ENCODE data around the gene MCEE.
"Not testable (repeated sequence)": the region's sequence is repeated elsewhere in the genome, so short reads cannot be mapped to it uniquely, and the experiment has no call there.

The MCEE gene

DNA sequence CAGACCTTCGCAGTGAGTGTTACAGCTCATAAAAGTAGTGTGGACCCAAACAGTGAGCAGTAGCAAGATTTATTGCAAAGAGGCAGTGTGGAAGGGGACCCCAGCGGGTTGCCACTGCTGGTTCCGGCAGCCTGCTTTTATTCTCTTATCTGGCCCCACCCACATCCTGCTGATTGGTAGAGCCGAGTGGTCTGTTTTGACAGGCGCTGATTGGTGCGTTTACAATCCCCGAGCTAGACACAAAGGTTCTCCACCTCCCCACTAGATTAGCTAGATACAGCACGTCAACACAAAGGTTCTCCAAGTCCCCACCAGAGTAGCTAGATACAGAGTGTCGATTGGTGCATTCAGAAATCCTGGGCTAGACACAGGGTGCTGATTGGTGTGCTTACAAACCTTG lies 38.2 kb downstream of the MCEE start:
- not testable (repeated sequence) for H3K36me3 ChIP-seq (ENCODE audit: control insufficient read depth, insufficient read depth, low read length); H3K9ac ChIP-seq (ENCODE audit: low read length); H3K4me3 ChIP-seq (ENCODE audit: low read length); H3K27ac ChIP-seq (ENCODE audit: low read depth, low read length); H3K4me1 ChIP-seq (ENCODE audit: control insufficient read depth, insufficient read depth, low read length); H3K27me3 ChIP-seq (ENCODE audit: control insufficient read depth, insufficient read depth, low read length)

DNA sequence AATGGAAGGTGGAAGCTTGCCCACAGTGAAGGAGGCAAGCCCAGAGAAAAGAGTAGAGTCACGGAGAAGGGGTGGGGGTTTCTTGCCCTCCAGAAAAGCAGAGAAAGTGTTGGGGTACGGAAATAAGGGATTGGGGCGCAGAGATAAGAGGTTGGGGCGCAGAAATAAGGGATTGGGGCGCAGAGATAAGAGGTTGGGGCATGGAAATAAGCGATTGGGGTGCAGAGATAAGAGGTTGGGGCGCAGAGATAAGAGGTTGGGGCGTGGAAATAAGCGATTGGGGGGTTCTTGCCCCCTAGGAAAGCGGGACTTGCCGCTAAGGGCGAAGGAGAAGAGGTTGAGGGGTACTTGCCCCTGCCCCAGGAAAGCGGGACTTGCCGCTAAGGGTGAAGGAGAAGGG lies 40.6 kb downstream of the MCEE start:
- not testable (repeated sequence) for H3K9ac ChIP-seq (ENCODE audit: low read length); H3K27me3 ChIP-seq (ENCODE audit: control insufficient read depth, insufficient read depth, low read length); H3K4me3 ChIP-seq (ENCODE audit: low read length); H3K4me1 ChIP-seq (ENCODE audit: control insufficient read depth, insufficient read depth, low read length); H3K27ac ChIP-seq (ENCODE audit: low read depth, low read length); H3K36me3 ChIP-seq (ENCODE audit: control insufficient read depth, insufficient read depth, low read length)

DNA sequence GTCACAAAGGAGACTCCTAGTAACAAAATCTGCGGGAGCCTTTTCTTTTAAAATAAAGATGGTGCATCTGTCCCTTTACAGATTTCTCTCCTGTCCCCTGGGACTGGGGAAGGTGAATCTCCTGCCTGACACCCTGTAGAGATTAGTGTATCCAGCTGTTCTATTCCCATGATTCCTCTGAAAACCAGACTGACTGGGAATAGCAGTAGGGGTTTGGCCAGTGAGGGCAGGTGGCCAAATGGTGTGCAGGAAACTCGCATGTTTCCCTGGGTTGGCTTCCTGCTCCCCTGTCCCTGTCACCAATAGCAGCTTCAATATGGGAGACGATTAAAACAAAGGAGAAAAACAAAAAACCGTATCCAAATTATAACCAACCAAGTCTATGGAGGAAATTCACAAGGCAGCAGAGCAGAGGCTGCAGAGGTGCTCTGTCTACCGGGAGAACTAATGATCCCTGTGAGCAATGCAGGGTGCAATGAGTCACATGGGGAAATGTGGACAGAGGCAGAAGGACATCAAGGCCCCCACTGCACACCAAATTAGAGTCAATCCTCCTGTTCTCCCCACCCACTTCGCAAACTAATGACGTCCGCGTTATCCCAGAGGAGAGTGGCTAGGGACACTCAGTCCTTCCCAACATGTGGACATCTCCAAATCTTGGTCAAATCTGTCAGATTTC lies 44.6 kb downstream of the MCEE start:
- not testable (repeated sequence) for H3K27ac ChIP-seq (ENCODE audit: low read depth, low read length); H3K27me3 ChIP-seq (ENCODE audit: control insufficient read depth, insufficient read depth, low read length); H3K9ac ChIP-seq (ENCODE audit: low read length); H3K4me3 ChIP-seq (ENCODE audit: low read length); H3K4me1 ChIP-seq (ENCODE audit: control insufficient read depth, insufficient read depth, low read length); H3K36me3 ChIP-seq (ENCODE audit: control insufficient read depth, insufficient read depth, low read length)

DNA sequence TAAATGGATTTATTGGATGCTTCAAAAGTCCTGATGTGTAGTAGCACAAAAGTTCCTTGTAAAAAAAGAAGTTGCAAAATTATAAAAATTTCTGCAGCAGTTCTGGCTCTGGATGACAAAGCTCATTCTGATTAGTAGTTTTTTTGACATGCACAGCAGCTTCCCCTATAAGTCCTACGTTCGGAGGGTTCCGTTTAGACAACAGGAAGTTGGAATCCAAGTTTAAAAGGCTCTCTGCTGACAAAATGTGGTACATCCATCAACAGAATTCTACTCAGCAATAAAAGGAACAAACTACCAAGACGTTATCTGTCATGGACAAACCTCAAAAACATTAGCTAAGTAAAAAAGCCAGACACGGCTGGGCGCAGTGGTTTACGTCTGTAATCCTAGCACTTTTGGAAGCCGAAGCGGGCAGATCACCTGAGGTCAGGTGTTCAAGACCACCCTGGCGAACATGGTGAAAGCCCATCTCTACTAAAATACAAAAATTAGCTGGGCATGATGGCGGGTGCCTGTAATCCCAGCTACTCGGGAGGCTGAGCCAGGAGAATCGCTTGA lies 46.2 kb downstream of the MCEE start:
- not testable (repeated sequence) for H3K27ac ChIP-seq (ENCODE audit: low read depth, low read length); H3K4me1 ChIP-seq (ENCODE audit: control insufficient read depth, insufficient read depth, low read length); H3K4me3 ChIP-seq (ENCODE audit: low read length); H3K36me3 ChIP-seq (ENCODE audit: control insufficient read depth, insufficient read depth, low read length); H3K27me3 ChIP-seq (ENCODE audit: control insufficient read depth, insufficient read depth, low read length); H3K9ac ChIP-seq (ENCODE audit: low read length)

DNA sequence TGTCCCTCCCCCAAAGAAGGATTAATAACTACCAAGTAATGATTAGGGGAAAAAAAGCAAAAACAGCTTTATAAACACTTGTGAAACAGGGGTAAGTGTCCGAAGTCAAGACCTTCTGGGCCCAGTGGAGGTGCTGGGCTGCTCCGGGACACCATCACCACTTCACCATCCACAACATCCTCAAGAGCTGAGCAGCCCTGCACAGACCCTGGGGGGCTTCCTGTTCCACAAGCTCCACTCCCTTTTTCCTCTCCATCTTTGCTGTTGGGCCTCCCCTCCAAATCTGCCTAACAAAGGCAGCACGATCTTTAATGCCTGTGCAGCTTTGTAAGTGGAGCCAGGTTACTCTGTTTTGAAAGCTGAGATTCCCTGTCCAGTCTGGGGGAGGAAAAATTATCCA lies 46.7 kb downstream of the MCEE start:
- not testable (repeated sequence) for H3K36me3 ChIP-seq (ENCODE audit: control insufficient read depth, insufficient read depth, low read length); H3K27ac ChIP-seq (ENCODE audit: low read depth, low read length); H3K4me3 ChIP-seq (ENCODE audit: low read length); H3K9ac ChIP-seq (ENCODE audit: low read length); H3K4me1 ChIP-seq (ENCODE audit: control insufficient read depth, insufficient read depth, low read length); H3K27me3 ChIP-seq (ENCODE audit: control insufficient read depth, insufficient read depth, low read length)

DNA sequence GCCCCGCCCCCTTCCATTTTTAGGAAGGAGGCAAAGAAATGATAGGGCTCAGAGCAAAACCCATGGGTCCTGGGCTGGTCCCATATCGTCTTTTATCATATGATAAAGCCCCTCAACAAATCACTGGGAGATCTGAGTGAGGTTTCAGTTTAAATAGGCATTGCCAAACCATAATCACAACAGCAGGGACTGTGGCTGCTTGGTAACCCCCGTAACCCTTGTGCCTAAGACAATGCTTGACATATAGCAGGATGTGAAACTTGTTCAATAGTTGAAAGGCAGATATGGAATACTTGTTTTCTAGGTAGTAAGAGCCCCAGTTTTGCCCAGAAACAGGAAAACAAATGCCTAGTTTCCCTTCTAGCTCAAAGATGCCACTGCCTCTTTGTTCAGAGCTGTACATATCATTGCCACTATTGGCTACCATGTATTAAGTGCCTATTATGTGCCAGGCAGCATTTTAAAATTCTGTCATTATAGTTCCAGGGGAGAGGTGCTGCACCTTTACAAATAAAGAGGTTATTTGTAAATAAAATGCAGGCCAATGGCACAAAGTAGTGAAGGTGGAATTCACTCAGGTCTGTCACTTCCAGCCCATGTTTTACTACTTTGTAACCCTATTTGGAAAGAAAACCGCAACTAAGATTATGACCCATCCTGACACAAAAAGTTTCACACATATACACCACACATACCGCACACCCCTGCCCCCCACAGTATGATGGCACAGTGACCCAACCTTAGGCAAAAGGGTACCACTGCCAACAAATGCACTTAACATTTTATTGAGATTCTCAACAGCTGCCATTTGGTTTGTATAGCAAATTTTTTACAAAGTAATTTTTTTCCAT lies 47.4 kb downstream of the MCEE start:
- Histone ChIP-seq H3K4me3 (ENCODE audit: low read length) (no peak overlapping the region), H3K27me3 (ENCODE audit: control insufficient read depth, insufficient read depth, low read length) (no peaks in the 10 kb centered on the region), H3K27ac (ENCODE audit: low read depth, low read length) (no peak overlapping the region), H3K36me3 (ENCODE audit: control insufficient read depth, insufficient read depth, low read length) (peaks cover 10% of the 10 kb centered on the region), H3K4me1 (ENCODE audit: control insufficient read depth, insufficient read depth, low read length) (no peaks in the 10 kb centered on the region), H3K9ac (ENCODE audit: low read length) (no peak overlapping the region)

DNA sequence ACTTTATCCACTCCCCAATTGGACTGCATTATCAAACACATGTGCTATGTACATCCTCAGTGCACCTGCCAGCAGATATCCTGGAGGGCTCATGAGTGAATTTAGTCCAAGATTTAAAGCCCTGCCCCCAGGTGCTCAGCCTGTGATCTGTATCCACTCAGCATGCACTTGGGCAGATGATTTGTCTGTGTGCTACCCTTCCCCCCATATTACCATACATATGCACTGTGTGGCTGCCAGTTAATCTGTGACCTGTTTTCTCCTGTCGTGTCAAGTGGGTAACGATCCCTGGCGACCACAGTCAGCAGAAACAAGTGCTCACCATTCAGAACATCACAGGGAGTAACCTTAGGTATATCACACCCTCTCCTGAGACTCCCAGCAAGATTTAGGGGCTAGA lies 51.4 kb downstream of the MCEE start:
- H3K9ac ChIP-seq (ENCODE audit: low read length), result no peak overlapping the region
- peaks cover 25% of the 10 kb centered on the region for H3K36me3 ChIP-seq (ENCODE audit: control insufficient read depth, insufficient read depth, low read length)
- H3K27ac ChIP-seq (ENCODE audit: low read depth, low read length), result no peak overlapping the region

DNA sequence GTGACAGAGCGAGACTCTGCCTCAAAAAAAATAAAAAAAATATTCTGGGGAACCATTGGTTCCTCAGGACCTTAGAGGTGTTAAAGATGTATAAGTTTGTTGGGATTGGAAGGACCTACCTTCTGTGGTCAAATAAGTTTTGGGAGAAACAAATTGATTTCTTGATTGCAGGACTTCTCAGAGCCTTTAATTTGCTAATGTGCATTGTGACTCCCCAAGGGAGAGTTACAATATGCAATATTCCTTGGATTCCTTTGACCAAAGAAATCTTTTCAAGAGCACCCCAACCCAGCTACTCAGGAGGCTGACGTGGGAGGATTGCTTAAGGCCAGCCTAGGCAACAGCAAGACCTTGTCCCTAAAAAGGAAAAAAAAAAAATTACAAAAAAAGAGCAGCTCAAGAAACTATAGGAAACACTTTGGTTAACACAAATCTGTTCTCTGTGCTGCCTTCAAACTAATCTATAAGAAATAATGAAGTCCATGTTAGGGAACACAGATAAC lies 55.1 kb downstream of the MCEE start:
- Histone ChIP-seq H3K27me3 (ENCODE audit: control insufficient read depth, insufficient read depth, low read length) (no peaks in the 10 kb centered on the region), H3K9ac (ENCODE audit: low read length) (no peak overlapping the region), H3K36me3 (ENCODE audit: control insufficient read depth, insufficient read depth, low read length) (peaks cover 29% of the 10 kb centered on the region), H3K27ac (ENCODE audit: low read depth, low read length) (no peak overlapping the region), H3K4me3 (ENCODE audit: low read length) (no peak overlapping the region), H3K4me1 (ENCODE audit: control insufficient read depth, insufficient read depth, low read length) (no peaks in the 10 kb centered on the region)

More for the DNA sequence above, 51.4 kb downstream of the MCEE start:
- H3K4me1 ChIP-seq (ENCODE audit: control insufficient read depth, insufficient read depth, low read length), result no peaks in the 10 kb centered on the region
- no peak overlapping the region for H3K4me3 ChIP-seq (ENCODE audit: low read length)
- no peaks in the 10 kb centered on the region for H3K27me3 ChIP-seq (ENCODE audit: control insufficient read depth, insufficient read depth, low read length)

DNA sequence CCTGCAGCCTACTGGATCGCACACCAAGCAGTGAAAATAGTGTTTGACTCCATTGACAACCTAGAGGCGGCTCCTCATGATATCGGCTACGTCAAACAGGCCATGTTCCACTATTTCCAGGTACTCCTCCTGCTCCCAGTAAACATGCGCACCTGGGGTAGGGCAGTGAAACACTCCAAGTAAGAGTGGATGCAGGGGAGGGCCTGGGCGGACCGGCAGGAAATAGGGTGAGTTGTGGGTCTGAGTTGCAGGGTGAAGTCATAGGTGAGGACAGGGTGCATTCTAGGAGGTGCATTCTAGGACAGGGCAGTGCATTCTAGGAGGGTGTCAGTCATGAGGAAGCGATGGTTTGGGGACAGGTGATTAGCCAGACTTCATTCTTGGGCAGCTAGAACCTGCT lies 56.6 kb downstream of the MCEE start:
- Histone ChIP-seq H3K36me3 (ENCODE audit: control insufficient read depth, insufficient read depth, low read length) (peaks cover 23% of the 10 kb centered on the region), H3K4me1 (ENCODE audit: control insufficient read depth, insufficient read depth, low read length) (no peaks in the 10 kb centered on the region), H3K9ac (ENCODE audit: low read length) (no peak overlapping the region), H3K27ac (ENCODE audit: low read depth, low read length) (no peak overlapping the region), H3K4me3 (ENCODE audit: low read length) (no peak overlapping the region), H3K27me3 (ENCODE audit: control insufficient read depth, insufficient read depth, low read length) (no peaks in the 10 kb centered on the region)

DNA sequence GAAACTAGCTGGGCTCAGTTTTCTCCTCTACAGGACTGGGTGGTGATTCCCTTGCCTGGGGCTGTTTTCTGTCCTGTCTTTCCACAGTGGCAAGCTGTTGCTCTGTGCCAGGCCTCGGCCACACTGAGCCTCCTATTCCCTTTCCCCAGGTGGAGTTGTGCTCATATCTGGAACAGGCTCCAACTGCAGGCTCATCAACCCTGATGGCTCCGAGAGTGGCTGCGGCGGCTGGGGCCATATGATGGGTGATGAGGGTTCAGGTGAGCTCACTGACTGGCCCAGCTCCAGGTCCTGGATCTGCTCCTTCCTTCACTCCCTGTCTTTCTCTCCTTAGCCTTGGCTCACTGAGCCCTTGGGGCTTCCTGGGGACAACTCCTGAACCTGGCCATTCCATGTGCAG lies 57.5 kb downstream of the MCEE start:
- Histone ChIP-seq H3K27ac (ENCODE audit: low read depth, low read length) (no peak overlapping the region), H3K4me3 (ENCODE audit: low read length) (no peak overlapping the region), H3K27me3 (ENCODE audit: control insufficient read depth, insufficient read depth, low read length) (no peaks in the 10 kb centered on the region), H3K9ac (ENCODE audit: low read length) (no peak overlapping the region), H3K36me3 (ENCODE audit: control insufficient read depth, insufficient read depth, low read length) (peaks cover 19% of the 10 kb centered on the region), H3K4me1 (ENCODE audit: control insufficient read depth, insufficient read depth, low read length) (no peaks in the 10 kb centered on the region)

DNA sequence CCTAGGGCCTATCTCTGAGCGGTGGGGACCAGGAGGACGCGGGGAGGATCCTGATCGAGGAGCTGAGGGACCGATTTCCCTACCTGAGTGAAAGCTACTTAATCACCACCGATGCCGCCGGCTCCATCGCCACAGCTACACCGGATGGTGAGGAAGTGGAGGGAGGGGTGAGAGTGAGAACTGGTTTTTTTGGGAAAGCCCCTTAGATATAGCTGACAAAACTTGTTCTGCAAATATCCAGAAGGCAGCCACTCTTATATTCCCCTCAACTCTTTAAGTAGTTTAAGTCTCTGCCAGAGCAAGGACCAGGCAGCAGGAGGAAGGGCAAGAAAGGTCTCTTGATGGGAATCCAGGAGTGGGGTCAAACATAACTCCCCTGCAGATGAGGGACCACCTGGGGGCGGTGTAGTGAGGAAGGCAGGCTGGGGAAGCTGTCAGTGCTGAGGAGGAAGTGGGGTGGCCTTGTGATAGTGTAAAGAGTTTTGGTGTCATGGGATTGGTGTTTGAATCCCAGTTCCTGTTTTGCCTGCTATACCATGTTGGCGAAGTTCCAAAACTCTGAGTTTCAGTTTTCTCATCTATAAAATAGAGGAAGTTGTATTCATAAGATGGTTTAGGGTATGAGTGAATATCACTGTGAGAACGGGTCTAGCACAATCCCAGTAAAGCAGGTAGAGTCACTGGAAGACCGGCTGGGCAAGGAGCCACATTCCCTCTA lies 58.2 kb downstream of the MCEE start:
- H3K27ac ChIP-seq (ENCODE audit: low read depth, low read length), result no peak overlapping the region
- H3K4me3 ChIP-seq (ENCODE audit: low read length), result no peak overlapping the region

DNA sequence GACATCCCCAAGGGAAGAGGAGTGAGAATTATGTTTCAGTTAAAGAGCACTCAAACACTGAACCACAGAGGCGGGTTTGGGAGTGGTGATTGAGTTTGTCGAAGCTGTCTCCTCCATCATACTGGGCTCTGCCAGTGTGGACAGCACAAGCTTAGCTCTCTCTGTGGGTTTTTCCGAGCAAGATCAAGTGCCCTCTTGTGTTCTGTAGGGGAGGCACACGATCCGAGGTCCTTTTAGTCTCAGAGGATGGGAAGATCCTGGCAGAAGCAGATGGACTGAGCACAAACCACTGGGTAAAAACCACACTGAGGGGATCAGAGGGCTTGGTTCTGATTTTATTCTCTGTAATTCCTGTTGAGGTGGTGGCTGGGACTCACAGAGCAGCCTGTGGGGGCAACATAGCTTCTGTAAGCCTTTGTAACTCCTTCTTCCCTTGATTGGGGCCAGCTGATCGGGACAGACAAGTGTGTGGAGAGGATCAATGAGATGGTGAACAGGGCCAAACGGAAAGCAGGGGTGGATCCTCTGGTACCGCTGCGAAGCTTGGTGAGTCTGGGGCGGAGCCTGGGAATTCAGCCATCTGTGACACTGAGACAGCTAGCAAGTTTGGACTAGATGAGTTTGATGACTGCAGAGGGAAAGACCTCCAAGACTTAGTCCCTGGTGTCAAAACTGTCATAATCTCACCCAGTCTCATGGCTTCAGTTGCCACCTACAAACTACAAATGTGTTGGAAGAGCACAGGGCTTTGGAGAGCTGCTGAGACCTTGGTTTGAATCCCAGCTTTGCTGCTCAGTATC lies 59.5 kb downstream of the MCEE start:
- H3K36me3 ChIP-seq (ENCODE audit: control insufficient read depth, insufficient read depth, low read length), result peaks cover 12% of the 10 kb centered on the region
- H3K27me3 ChIP-seq (ENCODE audit: control insufficient read depth, insufficient read depth, low read length), result no peaks in the 10 kb centered on the region
- no peak overlapping the region for H3K9ac ChIP-seq (ENCODE audit: low read length)
- peak overlapping the region; percentile 3 for H3K4me3 ChIP-seq (ENCODE audit: low read length)
- no peak overlapping the region for H3K27ac ChIP-seq (ENCODE audit: low read depth, low read length)
- H3K4me1 ChIP-seq (ENCODE audit: control insufficient read depth, insufficient read depth, low read length), result no peaks in the 10 kb centered on the region

More for the DNA sequence above, 58.2 kb downstream of the MCEE start:
- Histone ChIP-seq H3K36me3 (ENCODE audit: control insufficient read depth, insufficient read depth, low read length) (peaks cover 19% of the 10 kb centered on the region), H3K4me1 (ENCODE audit: control insufficient read depth, insufficient read depth, low read length) (no peaks in the 10 kb centered on the region), H3K9ac (ENCODE audit: low read length) (no peak overlapping the region), H3K27me3 (ENCODE audit: control insufficient read depth, insufficient read depth, low read length) (no peaks in the 10 kb centered on the region)
